Renal cortical epithelial cell (primary cell): ENCODE measurements around the gene SEPTIN11. TPM values are rescaled to one million over a fixed set of nuclear protein-coding genes. Genes with fewer than 3 reads are reported as not detected.
"Not testable (repeated sequence)": the region's sequence is repeated elsewhere in the genome, so short reads cannot be mapped to it uniquely, and the experiment has no call there.

Experiments used
- DNase-seq: peaks from one replicate; pipeline ENCODE4 v3.0.0-alpha.2; 2011; ENCODE audit warnings: low read depth
- total RNA-seq: library from RNA; depleted of rRNA; stranded (reverse); fragments of >200 nt; gene quantifications from 2 replicates; pipeline ENCODE4 v1.2.3, GENCODE V29; 2014

Gene SEPTIN11
- total RNA-seq, 1 donor from 2014 or later = 232 TPM

GRCh38 chr4:76952071-76952470 lies 2.5 kb downstream of the SEPTIN11 start:
- DNase-seq = no peak

- DNase-seq = no peak
Observed at GRCh38 chr4:76952656-76953582, 3.4 kb downstream of the SEPTIN11 start.

GRCh38 chr4:76953956-76954355 lies 4.4 kb downstream of the SEPTIN11 start:
- DNase-seq = no peak

- peak; percentile 40 for DNase-seq
Observed at GRCh38 chr4:76954489-76954888, 4.9 kb downstream of the SEPTIN11 start.

- peak; percentile 32 for DNase-seq
Observed at GRCh38 chr4:76955182-76955581, 5.6 kb downstream of the SEPTIN11 start.

- DNase-seq = peak; percentile 91
Observed at GRCh38 chr4:76957004-76957738, 7.6 kb downstream of the SEPTIN11 start.

GRCh38 chr4:76958891-76959290 lies 9.3 kb downstream of the SEPTIN11 start:
- DNase-seq = no peak

- peak; percentile 97 for DNase-seq
Observed at GRCh38 chr4:76960014-76960413, 10.5 kb downstream of the SEPTIN11 start.

- no peak for DNase-seq
Observed at GRCh38 chr4:76962406-76963130, 13.0 kb downstream of the SEPTIN11 start.

GRCh38 chr4:76963131-76963750 lies 13.7 kb downstream of the SEPTIN11 start:
- peak; percentile 59 for DNase-seq

GRCh38 chr4:76963927-76964326 lies 14.4 kb downstream of the SEPTIN11 start:
- DNase-seq = not testable (repeated sequence)

- no peak for DNase-seq
Observed at GRCh38 chr4:76964769-76965168, 15.2 kb downstream of the SEPTIN11 start.

GRCh38 chr4:76965866-76966579 lies 16.5 kb downstream of the SEPTIN11 start:
- no peak for DNase-seq

- DNase-seq = no peak
Observed at GRCh38 chr4:76968937-76969336, 19.4 kb downstream of the SEPTIN11 start.

GRCh38 chr4:76969495-76969894 lies 19.9 kb downstream of the SEPTIN11 start:
- peak; percentile 78 for DNase-seq

- peak; percentile 64 for DNase-seq
Observed at GRCh38 chr4:76969941-76970529, 20.5 kb downstream of the SEPTIN11 start.

- no peak for DNase-seq
Observed at GRCh38 chr4:76972306-76972705, 22.8 kb downstream of the SEPTIN11 start.

- no peak for DNase-seq
Observed at GRCh38 chr4:76974150-76974549, 24.6 kb downstream of the SEPTIN11 start.

GRCh38 chr4:76977113-76977512 lies 27.6 kb downstream of the SEPTIN11 start:
- peak; percentile 54 for DNase-seq

- peak; percentile 88 for DNase-seq
Observed at GRCh38 chr4:76977736-76978350, 28.3 kb downstream of the SEPTIN11 start.
